GM23338 (cell line): ENCODE measurements around the gene TEX10.

Experiments
- EZH2phosphoT487 ChIP-seq: fragments of 200-600 bp; sonication (generic); IDR thresholded peaks from one replicate; pipeline ENCODE4 v1.8.1; 2018; ENCODE audit warnings: antibody characterized with exemption; ENCODE audit not compliant: unreplicated experiment
- JUNB ChIP-seq: IDR thresholded peaks from one replicate; pipeline ENCODE4 v1.6.1; 2016; ENCODE audit warnings: antibody characterized with exemption; ENCODE audit not compliant: unreplicated experiment
- ZNF114 ChIP-seq: fragments of 250-450 bp; sonication (Bioruptor Pico); IDR thresholded peaks from 2 replicates; pipeline ENCODE4 v1.5.0; 2020; ENCODE audit warnings: mild to moderate bottlenecking, moderate library complexity
- TF ChIP-seq, protein P1 (sequence below), 2 experiments: fragments of 200-600 bp in 1 of 2; sonication (generic) in 1 of 2; conservative IDR thresholded peaks; 2 replicates each; pipeline versions ENCODE4 v1.5.1 to v1.6.1; 2016 to 2017; ENCODE audit warnings: antibody characterized with exemption in 2 of 2, low read depth in 2 of 2, mild to moderate bottlenecking in 2 of 2, moderate library complexity in 1 of 2
- TF ChIP-seq, protein P2 (sequence below): IDR thresholded peaks from one replicate; pipeline ENCODE4 v1.6.1; 2018; ENCODE audit warnings: antibody characterized with exemption; ENCODE audit not compliant: unreplicated experiment

DNA sequence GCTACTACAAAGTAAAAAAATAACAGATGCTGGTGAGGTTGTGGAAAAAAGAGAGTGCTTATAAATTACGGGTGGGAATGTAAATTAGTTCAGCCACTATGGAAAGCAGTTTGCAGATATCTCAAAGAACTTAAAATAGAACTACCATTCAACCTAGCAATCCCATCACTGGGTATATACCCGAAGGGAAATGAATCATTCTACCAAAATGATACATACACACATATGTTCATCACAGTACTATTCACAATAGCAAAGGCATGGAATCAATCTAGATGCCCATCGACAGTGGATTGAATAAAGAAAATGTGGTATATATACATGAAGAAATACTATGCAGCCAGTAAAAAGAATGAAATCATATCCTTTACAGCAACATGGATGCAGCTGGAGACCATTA, 6.3 kb upstream of the TEX10 start:
- TF ChIP-seq, protein P1, sequence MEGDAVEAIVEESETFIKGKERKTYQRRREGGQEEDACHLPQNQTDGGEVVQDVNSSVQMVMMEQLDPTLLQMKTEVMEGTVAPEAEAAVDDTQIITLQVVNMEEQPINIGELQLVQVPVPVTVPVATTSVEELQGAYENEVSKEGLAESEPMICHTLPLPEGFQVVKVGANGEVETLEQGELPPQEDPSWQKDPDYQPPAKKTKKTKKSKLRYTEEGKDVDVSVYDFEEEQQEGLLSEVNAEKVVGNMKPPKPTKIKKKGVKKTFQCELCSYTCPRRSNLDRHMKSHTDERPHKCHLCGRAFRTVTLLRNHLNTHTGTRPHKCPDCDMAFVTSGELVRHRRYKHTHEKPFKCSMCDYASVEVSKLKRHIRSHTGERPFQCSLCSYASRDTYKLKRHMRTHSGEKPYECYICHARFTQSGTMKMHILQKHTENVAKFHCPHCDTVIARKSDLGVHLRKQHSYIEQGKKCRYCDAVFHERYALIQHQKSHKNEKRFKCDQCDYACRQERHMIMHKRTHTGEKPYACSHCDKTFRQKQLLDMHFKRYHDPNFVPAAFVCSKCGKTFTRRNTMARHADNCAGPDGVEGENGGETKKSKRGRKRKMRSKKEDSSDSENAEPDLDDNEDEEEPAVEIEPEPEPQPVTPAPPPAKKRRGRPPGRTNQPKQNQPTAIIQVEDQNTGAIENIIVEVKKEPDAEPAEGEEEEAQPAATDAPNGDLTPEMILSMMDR (conservative IDR thresholded peaks at IDR 0.05; ENCODE audit: low read depth in 2 of 2) = no peak
- TF ChIP-seq ZNF114 (CRISPR knock-in tag) (no peak), JUNB (no peak), EZH2phosphoT487 (no peak)
- TF ChIP-seq, protein P2, sequence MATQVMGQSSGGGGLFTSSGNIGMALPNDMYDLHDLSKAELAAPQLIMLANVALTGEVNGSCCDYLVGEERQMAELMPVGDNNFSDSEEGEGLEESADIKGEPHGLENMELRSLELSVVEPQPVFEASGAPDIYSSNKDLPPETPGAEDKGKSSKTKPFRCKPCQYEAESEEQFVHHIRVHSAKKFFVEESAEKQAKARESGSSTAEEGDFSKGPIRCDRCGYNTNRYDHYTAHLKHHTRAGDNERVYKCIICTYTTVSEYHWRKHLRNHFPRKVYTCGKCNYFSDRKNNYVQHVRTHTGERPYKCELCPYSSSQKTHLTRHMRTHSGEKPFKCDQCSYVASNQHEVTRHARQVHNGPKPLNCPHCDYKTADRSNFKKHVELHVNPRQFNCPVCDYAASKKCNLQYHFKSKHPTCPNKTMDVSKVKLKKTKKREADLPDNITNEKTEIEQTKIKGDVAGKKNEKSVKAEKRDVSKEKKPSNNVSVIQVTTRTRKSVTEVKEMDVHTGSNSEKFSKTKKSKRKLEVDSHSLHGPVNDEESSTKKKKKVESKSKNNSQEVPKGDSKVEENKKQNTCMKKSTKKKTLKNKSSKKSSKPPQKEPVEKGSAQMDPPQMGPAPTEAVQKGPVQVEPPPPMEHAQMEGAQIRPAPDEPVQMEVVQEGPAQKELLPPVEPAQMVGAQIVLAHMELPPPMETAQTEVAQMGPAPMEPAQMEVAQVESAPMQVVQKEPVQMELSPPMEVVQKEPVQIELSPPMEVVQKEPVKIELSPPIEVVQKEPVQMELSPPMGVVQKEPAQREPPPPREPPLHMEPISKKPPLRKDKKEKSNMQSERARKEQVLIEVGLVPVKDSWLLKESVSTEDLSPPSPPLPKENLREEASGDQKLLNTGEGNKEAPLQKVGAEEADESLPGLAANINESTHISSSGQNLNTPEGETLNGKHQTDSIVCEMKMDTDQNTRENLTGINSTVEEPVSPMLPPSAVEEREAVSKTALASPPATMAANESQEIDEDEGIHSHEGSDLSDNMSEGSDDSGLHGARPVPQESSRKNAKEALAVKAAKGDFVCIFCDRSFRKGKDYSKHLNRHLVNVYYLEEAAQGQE = no peak
